Measurements from ENCODE around the gene PATJ. TPM values are rescaled to one million over a fixed set of nuclear protein-coding genes. Genes with fewer than 3 reads are reported as not detected.

PATJ gene
- total RNA-seq, 1 experiment from 2014 or later: 48.8 TPM

DNA sequence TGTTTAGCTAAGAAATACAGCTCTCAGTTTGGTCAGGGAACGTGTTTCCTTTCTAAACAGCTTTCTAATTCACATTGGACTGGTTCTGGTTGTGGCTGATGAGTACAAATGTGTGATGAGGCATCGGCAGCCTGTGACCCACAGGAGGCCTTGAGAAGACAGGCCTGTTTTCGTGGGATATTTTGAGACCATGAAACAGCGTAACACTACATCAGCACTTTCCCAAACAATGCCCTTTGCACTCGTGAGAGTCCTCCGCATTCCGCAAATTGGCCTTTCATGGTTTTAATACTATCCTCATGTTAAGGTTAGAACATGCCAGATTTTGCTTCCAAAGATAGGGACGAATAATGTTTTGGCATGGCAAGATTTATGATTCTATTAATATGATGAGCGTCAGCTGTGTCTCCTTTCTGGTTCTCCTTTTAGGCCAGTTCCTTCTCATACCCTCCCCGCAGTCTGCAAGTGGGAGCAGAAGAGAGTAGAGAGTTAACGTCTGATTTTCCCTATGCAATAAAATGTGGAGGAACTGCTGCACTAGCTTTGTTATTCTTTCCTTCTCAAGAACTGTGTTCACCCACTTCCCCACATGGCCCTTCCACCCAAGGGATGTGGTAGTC is 368.0 kb downstream of the PATJ start:
- ChIA-PET POLR2A (no interaction called here), RAD21 (ENCODE audit: low non-redundant PET in 1 of 2, low total read pairs in 2 of 2, uncharacterized antibody in 2 of 2, unreplicated experiment in 2 of 2) (no interaction called here), CTCF (no interaction called here)
- no peak overlapping the region for H3K9ac ChIP-seq (ENCODE audit: low read length)
- ATAC-seq (no peak), DNase-seq (ENCODE audit: low read depth, low spot score) (no peak)
- H3K36me3 ChIP-seq (ENCODE audit: control insufficient read depth in 1 of 2, insufficient read depth in 2 of 2, low read length in 2 of 2): no peaks in the 10 kb centered on the region
- no peaks in the 10 kb centered on the region for H3K4me1 ChIP-seq (ENCODE audit: control insufficient read depth in 1 of 2, insufficient read depth in 2 of 2, low read length in 2 of 2)
- no peaks in the 10 kb centered on the region for H3K9me3 ChIP-seq (ENCODE audit: control insufficient read depth in 1 of 2, insufficient read depth in 1 of 2, low read depth in 1 of 2, low read length in 2 of 2)
- H3K9me2 ChIP-seq (ENCODE audit: insufficient read depth): no peaks in the 10 kb centered on the region
- H3K4me2 ChIP-seq (ENCODE audit: low read length): no peak overlapping the region
- H4K20me1 ChIP-seq (ENCODE audit: insufficient read depth): no peaks in the 10 kb centered on the region
- H3K27me3 ChIP-seq (ENCODE audit: insufficient read depth, low read length): no peaks in the 10 kb centered on the region
- no TSS peak for BruUV-seq (replicated peaks)
- H2AFZ ChIP-seq (ENCODE audit: low read depth, low read length, poor library complexity, severe bottlenecking): no peak overlapping the region
- H3K27ac ChIP-seq (ENCODE audit: low read depth, low read length): no peak overlapping the region
- H3K79me2 ChIP-seq (ENCODE audit: insufficient read depth, low read length): no peaks in the 10 kb centered on the region
- TF ChIP-seq POLR2A (IDR thresholded peaks at IDR 0.05; ENCODE audit: borderline replicate concordance, extremely low read depth, insufficient read depth, insufficient read length): no peak
- TF ChIP-seq SP1 (IDR thresholded peaks at IDR 0.05; ENCODE audit: low read depth): no peak
- TF ChIP-seq, protein P1, sequence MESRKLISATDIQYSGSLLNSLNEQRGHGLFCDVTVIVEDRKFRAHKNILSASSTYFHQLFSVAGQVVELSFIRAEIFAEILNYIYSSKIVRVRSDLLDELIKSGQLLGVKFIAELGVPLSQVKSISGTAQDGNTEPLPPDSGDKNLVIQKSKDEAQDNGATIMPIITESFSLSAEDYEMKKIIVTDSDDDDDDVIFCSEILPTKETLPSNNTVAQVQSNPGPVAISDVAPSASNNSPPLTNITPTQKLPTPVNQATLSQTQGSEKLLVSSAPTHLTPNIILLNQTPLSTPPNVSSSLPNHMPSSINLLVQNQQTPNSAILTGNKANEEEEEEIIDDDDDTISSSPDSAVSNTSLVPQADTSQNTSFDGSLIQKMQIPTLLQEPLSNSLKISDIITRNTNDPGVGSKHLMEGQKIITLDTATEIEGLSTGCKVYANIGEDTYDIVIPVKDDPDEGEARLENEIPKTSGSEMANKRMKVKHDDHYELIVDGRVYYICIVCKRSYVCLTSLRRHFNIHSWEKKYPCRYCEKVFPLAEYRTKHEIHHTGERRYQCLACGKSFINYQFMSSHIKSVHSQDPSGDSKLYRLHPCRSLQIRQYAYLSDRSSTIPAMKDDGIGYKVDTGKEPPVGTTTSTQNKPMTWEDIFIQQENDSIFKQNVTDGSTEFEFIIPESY (IDR thresholded peaks at IDR 0.05; ENCODE audit: extremely low read depth, insufficient replicate concordance, low read length): no peak
- no peak for TF ChIP-seq YY1 (IDR thresholded peaks at IDR 0.05; ENCODE audit: extremely low read depth, insufficient replicate concordance, low read depth, low read length)
- no peak for TF ChIP-seq FOSL1 (IDR thresholded peaks at IDR 0.05; ENCODE audit: low read depth)
- TF ChIP-seq, protein P2, sequence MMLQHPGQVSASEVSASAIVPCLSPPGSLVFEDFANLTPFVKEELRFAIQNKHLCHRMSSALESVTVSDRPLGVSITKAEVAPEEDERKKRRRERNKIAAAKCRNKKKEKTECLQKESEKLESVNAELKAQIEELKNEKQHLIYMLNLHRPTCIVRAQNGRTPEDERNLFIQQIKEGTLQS (IDR thresholded peaks at IDR 0.05): no peak
- TF ChIP-seq RAD21 (IDR thresholded peaks at IDR 0.05; ENCODE audit: low read depth): no peak
- TF ChIP-seq SRF (IDR thresholded peaks at IDR 0.05; ENCODE audit: low read depth): no peak
- TF ChIP-seq TCF7L2 (IDR thresholded peaks at IDR 0.05; ENCODE audit: borderline replicate concordance, extremely low read depth, insufficient read depth, insufficient read length): no peak
- TF ChIP-seq, protein P3, sequence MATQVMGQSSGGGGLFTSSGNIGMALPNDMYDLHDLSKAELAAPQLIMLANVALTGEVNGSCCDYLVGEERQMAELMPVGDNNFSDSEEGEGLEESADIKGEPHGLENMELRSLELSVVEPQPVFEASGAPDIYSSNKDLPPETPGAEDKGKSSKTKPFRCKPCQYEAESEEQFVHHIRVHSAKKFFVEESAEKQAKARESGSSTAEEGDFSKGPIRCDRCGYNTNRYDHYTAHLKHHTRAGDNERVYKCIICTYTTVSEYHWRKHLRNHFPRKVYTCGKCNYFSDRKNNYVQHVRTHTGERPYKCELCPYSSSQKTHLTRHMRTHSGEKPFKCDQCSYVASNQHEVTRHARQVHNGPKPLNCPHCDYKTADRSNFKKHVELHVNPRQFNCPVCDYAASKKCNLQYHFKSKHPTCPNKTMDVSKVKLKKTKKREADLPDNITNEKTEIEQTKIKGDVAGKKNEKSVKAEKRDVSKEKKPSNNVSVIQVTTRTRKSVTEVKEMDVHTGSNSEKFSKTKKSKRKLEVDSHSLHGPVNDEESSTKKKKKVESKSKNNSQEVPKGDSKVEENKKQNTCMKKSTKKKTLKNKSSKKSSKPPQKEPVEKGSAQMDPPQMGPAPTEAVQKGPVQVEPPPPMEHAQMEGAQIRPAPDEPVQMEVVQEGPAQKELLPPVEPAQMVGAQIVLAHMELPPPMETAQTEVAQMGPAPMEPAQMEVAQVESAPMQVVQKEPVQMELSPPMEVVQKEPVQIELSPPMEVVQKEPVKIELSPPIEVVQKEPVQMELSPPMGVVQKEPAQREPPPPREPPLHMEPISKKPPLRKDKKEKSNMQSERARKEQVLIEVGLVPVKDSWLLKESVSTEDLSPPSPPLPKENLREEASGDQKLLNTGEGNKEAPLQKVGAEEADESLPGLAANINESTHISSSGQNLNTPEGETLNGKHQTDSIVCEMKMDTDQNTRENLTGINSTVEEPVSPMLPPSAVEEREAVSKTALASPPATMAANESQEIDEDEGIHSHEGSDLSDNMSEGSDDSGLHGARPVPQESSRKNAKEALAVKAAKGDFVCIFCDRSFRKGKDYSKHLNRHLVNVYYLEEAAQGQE (IDR thresholded peaks at IDR 0.05; ENCODE audit: low read depth): no peak
- H3K4me3 ChIP-seq (replicated peaks in 1 of 2; ENCODE audit: low read depth in 1 of 2, low read length in 2 of 2): no peak overlapping the region
- intact Hi-C loops (cut with micrococcal nuclease): no loop called here
